ENCODE results near the gene EXT2.

EXT2 gene

GRCh38 chr11:44243595-44244343, 148.3 kb downstream of the EXT2 start:
- H3K79me2 ChIP-seq (ENCODE audit: insufficient read depth, low read length): no peaks in the 10 kb centered on the region
- no peaks in the 10 kb centered on the region for H3F3A ChIP-seq (ENCODE audit: low read depth)
- TF ChIP-seq, protein P1, sequence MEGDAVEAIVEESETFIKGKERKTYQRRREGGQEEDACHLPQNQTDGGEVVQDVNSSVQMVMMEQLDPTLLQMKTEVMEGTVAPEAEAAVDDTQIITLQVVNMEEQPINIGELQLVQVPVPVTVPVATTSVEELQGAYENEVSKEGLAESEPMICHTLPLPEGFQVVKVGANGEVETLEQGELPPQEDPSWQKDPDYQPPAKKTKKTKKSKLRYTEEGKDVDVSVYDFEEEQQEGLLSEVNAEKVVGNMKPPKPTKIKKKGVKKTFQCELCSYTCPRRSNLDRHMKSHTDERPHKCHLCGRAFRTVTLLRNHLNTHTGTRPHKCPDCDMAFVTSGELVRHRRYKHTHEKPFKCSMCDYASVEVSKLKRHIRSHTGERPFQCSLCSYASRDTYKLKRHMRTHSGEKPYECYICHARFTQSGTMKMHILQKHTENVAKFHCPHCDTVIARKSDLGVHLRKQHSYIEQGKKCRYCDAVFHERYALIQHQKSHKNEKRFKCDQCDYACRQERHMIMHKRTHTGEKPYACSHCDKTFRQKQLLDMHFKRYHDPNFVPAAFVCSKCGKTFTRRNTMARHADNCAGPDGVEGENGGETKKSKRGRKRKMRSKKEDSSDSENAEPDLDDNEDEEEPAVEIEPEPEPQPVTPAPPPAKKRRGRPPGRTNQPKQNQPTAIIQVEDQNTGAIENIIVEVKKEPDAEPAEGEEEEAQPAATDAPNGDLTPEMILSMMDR (conservative IDR thresholded peaks at IDR 0.05; ENCODE audit: low read length): no peak
- no peak for TF ChIP-seq EZH2phosphoT487 (IDR thresholded peaks at IDR 0.05; ENCODE audit: borderline replicate concordance)
- no peak overlapping the region for H3K4me3 ChIP-seq (ENCODE audit: low read length, poor library complexity, severe bottlenecking)
- no peaks in the 10 kb centered on the region for H4K20me1 ChIP-seq (ENCODE audit: insufficient read depth, low read length, poor library complexity, severe bottlenecking)
- H3K9ac ChIP-seq (ENCODE audit: low read depth, low read length, poor library complexity, severe bottlenecking): no peak overlapping the region
- no peaks in the 10 kb centered on the region for H3K27me3 ChIP-seq (ENCODE audit: insufficient read depth, low read length, poor library complexity, severe bottlenecking)
- H3K4me1 ChIP-seq (ENCODE audit: insufficient read depth, low read length, poor library complexity, severe bottlenecking): no peaks in the 10 kb centered on the region
- H3K4me2 ChIP-seq (ENCODE audit: low read depth, low read length, poor library complexity, severe bottlenecking): no peak overlapping the region
- no peaks in the 10 kb centered on the region for H3K9me3 ChIP-seq (ENCODE audit: insufficient read depth, low read depth, low read length)
- no peak overlapping the region for H2AFZ ChIP-seq (ENCODE audit: low read length)
- no peaks in the 10 kb centered on the region for H3K9me2 ChIP-seq (replicated peaks; ENCODE audit: low read depth, low read length)
- peaks cover 32% of the 10 kb centered on the region; the same call in 1 of the 2 replicates for H3K36me3 ChIP-seq (ENCODE audit: insufficient read depth, low read length)

DNA sequence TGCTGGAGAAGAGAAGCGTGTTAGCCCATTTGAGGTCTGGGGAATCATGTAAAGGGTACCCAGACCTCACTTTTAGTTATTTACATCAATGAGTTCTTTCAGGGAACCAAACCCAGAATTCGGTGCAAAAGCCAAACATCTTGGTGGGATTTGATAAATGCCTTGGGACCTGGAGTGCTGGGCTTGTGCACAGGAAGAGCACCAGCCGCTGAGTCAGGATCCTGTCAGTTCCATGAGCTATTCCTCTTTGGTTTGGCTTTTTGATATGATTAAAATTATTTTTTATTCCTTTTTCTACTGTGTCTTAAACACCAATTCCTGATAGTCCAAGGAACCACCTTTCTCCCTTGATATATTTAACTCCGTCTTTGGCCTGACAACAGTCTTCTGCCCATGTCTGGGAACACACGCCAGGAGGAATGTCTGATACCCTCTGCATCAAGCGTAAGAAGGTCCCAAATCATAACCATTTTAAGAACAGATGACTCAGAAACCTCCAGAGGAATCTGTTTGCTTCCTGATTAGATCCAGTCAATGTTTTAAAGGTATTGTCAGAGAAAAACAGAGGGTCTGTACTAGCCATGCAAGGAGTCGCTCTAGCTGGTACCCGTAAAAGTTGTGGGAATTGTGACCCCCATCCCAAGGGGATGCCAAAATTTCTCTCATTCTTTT, 149.3 kb downstream of the EXT2 start:
- H3K36me3 ChIP-seq (ENCODE audit: insufficient read depth, low read length): peaks cover 32% of the 10 kb centered on the region; the same call in 1 of the 2 replicates
- H3K9me2 ChIP-seq (replicated peaks; ENCODE audit: low read depth, low read length): no peaks in the 10 kb centered on the region
- no peaks in the 10 kb centered on the region for H3K79me2 ChIP-seq (ENCODE audit: insufficient read depth, low read length)
- H3K4me2 ChIP-seq (ENCODE audit: low read depth, low read length, poor library complexity, severe bottlenecking): no peak overlapping the region
- H3K9ac ChIP-seq (ENCODE audit: low read depth, low read length, poor library complexity, severe bottlenecking): no peak overlapping the region
- H3F3A ChIP-seq (ENCODE audit: low read depth): no peaks in the 10 kb centered on the region
- no peaks in the 10 kb centered on the region for H3K9me3 ChIP-seq (ENCODE audit: insufficient read depth, low read depth, low read length)
- TF ChIP-seq EZH2phosphoT487 (IDR thresholded peaks at IDR 0.05; ENCODE audit: borderline replicate concordance): no peak
- TF ChIP-seq, protein P1 (conservative IDR thresholded peaks at IDR 0.05; ENCODE audit: low read length): no peak
- no peaks in the 10 kb centered on the region for H4K20me1 ChIP-seq (ENCODE audit: insufficient read depth, low read length, poor library complexity, severe bottlenecking)
- no peak overlapping the region for H3K4me3 ChIP-seq (ENCODE audit: low read length, poor library complexity, severe bottlenecking)
- no peaks in the 10 kb centered on the region for H3K27me3 ChIP-seq (ENCODE audit: insufficient read depth, low read length, poor library complexity, severe bottlenecking)
- no peaks in the 10 kb centered on the region for H3K4me1 ChIP-seq (ENCODE audit: insufficient read depth, low read length, poor library complexity, severe bottlenecking)
- no peak overlapping the region for H2AFZ ChIP-seq (ENCODE audit: low read length)

- no peaks in the 10 kb centered on the region for H3K9me2 ChIP-seq (replicated peaks; ENCODE audit: low read depth, low read length)
- no peaks in the 10 kb centered on the region for H3K79me2 ChIP-seq (ENCODE audit: insufficient read depth, low read length)
- TF ChIP-seq, protein P1 (conservative IDR thresholded peaks at IDR 0.05; ENCODE audit: low read length): no peak
- TF ChIP-seq EZH2phosphoT487 (IDR thresholded peaks at IDR 0.05; ENCODE audit: borderline replicate concordance): no peak
- no peaks in the 10 kb centered on the region; the same call in 1 of the 2 replicates for H3K9me3 ChIP-seq (ENCODE audit: insufficient read depth, low read depth, low read length)
- no peak overlapping the region for H3K4me2 ChIP-seq (ENCODE audit: low read depth, low read length, poor library complexity, severe bottlenecking)
- H2AFZ ChIP-seq (ENCODE audit: low read length): no peak overlapping the region
- H3K4me1 ChIP-seq (ENCODE audit: insufficient read depth, low read length, poor library complexity, severe bottlenecking): no peaks in the 10 kb centered on the region
- no peak overlapping the region for H3K4me3 ChIP-seq (ENCODE audit: low read length, poor library complexity, severe bottlenecking)
- no peak overlapping the region for H3K9ac ChIP-seq (ENCODE audit: low read depth, low read length, poor library complexity, severe bottlenecking)
- H3K27me3 ChIP-seq (ENCODE audit: insufficient read depth, low read length, poor library complexity, severe bottlenecking): no peaks in the 10 kb centered on the region
- no peaks in the 10 kb centered on the region for H3F3A ChIP-seq (ENCODE audit: low read depth)
- no peaks in the 10 kb centered on the region for H4K20me1 ChIP-seq (ENCODE audit: insufficient read depth, low read length, poor library complexity, severe bottlenecking)
- H3K36me3 ChIP-seq (ENCODE audit: insufficient read depth, low read length): peaks cover 28% of the 10 kb centered on the region; the same call in 1 of the 2 replicates
These were observed 151.2 kb downstream of the EXT2 start for GRCh38 chr11:44246726-44247125.

All from Loucy (cell line).